ENCODE measurements around the gene ZNF865. TPM values are rescaled to one million over a fixed set of nuclear protein-coding genes. Genes with fewer than 3 reads are reported as not detected.

Gene ZNF865
- total RNA-seq, 2 experiments from 2014 or later = 3.0 to 11.3 TPM

GRCh38 chr19:55644191-55644833 lies 38.9 kb downstream of the ZNF865 start:
- intact Hi-C loops (cut with micrococcal nuclease; ENCODE audit: unreplicated experiment) = loop anchor here (5.0 kb wide), 1 partner anchor 498 kb away; the partner anchor contains the start of gene ZNF444

GRCh38 chr19:55644842-55645511 lies 39.5 kb downstream of the ZNF865 start:
- Histone ChIP-seq H4K20me1 (ENCODE audit: insufficient read depth, low read length) (no peaks in the 10 kb centered on the region), H3K4me1 (ENCODE audit: insufficient read depth, low read length, poor library complexity, severe bottlenecking) (peaks cover 59% of the 10 kb centered on the region)
- intact Hi-C loops (cut with micrococcal nuclease; ENCODE audit: unreplicated experiment) = loop anchor here (5.0 kb wide), 1 partner anchor 497 kb away; the partner anchor contains the start of gene ZNF444

More at GRCh38 chr19:55644191-55644833, 38.9 kb downstream of the ZNF865 start:
- H2AFZ ChIP-seq (ENCODE audit: low read length) = no peak overlapping the region
- CTCF ChIA-PET (ENCODE audit: unreplicated experiment) = no interaction called here
- TF ChIP-seq, protein P1, sequence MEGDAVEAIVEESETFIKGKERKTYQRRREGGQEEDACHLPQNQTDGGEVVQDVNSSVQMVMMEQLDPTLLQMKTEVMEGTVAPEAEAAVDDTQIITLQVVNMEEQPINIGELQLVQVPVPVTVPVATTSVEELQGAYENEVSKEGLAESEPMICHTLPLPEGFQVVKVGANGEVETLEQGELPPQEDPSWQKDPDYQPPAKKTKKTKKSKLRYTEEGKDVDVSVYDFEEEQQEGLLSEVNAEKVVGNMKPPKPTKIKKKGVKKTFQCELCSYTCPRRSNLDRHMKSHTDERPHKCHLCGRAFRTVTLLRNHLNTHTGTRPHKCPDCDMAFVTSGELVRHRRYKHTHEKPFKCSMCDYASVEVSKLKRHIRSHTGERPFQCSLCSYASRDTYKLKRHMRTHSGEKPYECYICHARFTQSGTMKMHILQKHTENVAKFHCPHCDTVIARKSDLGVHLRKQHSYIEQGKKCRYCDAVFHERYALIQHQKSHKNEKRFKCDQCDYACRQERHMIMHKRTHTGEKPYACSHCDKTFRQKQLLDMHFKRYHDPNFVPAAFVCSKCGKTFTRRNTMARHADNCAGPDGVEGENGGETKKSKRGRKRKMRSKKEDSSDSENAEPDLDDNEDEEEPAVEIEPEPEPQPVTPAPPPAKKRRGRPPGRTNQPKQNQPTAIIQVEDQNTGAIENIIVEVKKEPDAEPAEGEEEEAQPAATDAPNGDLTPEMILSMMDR (conservative IDR thresholded peaks at IDR 0.05; ENCODE audit: low read length) = no peak
- no peak for TF ChIP-seq EZH2phosphoT487 (IDR thresholded peaks at IDR 0.05; ENCODE audit: borderline replicate concordance, low read depth, low read length)
- H4K20me1 ChIP-seq (ENCODE audit: insufficient read depth, low read length) = no peaks in the 10 kb centered on the region
- DNase-seq (ENCODE audit: low spot score) = no peak
- no TSS peak for BruUV-seq (replicated peaks)
- no peaks in the 10 kb centered on the region for H3K9me3 ChIP-seq (ENCODE audit: low read length)
- peaks cover 61% of the 10 kb centered on the region for H3K79me2 ChIP-seq (ENCODE audit: insufficient read depth, low read depth, low read length)
- H3K36me3 ChIP-seq (ENCODE audit: insufficient read depth, low read length) = peaks cover 31% of the 10 kb centered on the region
- peak overlapping the region; percentile 98 for H3K4me3 ChIP-seq (ENCODE audit: low read depth, low read length, poor library complexity, severe bottlenecking)
- no peaks in the 10 kb centered on the region for H3K9me2 ChIP-seq (ENCODE audit: insufficient read depth, low read length)
- POLR2A ChIA-PET = no interaction called here
- H3K4me2 ChIP-seq (ENCODE audit: low read length) = peak overlapping the region; percentile 89
- H3K4me1 ChIP-seq (ENCODE audit: insufficient read depth, low read length, poor library complexity, severe bottlenecking) = peaks cover 62% of the 10 kb centered on the region
- peak overlapping the region; percentile 86 for H3K27ac ChIP-seq (ENCODE audit: low read depth, low read length, poor library complexity, severe bottlenecking)

More at GRCh38 chr19:55644842-55645511, 39.5 kb downstream of the ZNF865 start:
- TF ChIP-seq EZH2phosphoT487 (IDR thresholded peaks at IDR 0.05; ENCODE audit: borderline replicate concordance, low read depth, low read length) = no peak
- TF ChIP-seq, protein P1 (conservative IDR thresholded peaks at IDR 0.05; ENCODE audit: low read length) = no peak
- CTCF ChIA-PET (ENCODE audit: unreplicated experiment) = no interaction called here
- peak overlapping the region; percentile 86 for H3K27ac ChIP-seq (ENCODE audit: low read depth, low read length, poor library complexity, severe bottlenecking)
- peak; percentile 54 for DNase-seq (ENCODE audit: low spot score)
- no TSS peak for BruUV-seq (replicated peaks)
- peak overlapping the region; percentile 89 for H3K4me2 ChIP-seq (ENCODE audit: low read length)
- peaks cover 38% of the 10 kb centered on the region for H3K36me3 ChIP-seq (ENCODE audit: insufficient read depth, low read length)
- no peak overlapping the region for H2AFZ ChIP-seq (ENCODE audit: low read length)
- peak overlapping the region; percentile 98 for H3K4me3 ChIP-seq (ENCODE audit: low read depth, low read length, poor library complexity, severe bottlenecking)
- no peaks in the 10 kb centered on the region for H3K9me2 ChIP-seq (ENCODE audit: insufficient read depth, low read length)
- H3K9me3 ChIP-seq (ENCODE audit: low read length) = no peaks in the 10 kb centered on the region
- peaks cover 61% of the 10 kb centered on the region for H3K79me2 ChIP-seq (ENCODE audit: insufficient read depth, low read depth, low read length)
- POLR2A ChIA-PET = interaction anchor here (1.2 kb wide), 1 partner anchor 9 kb away, joined by 3 read pairs; no protein-coding TSS in a partner anchor

All from OCI-LY7 (cell line).